Fibroblast of skin of back (primary cell): ENCODE results near the gene SCN2B. TPM values are rescaled to one million over a fixed set of nuclear protein-coding genes. Genes with fewer than 3 reads are reported as not detected.
A peak's percentile ranks its signal among the peaks of the same experiment; 100 is the strongest.

Source experiments
- DNase-seq: peaks from one replicate; pipeline ENCODE4 v3.0.0-alpha.2; 2013
- polyA plus RNA-seq, 2 experiments: library from polyadenylated mRNA; unstranded; fragments of 120-200 nt; gene quantifications; one replicate each; pipeline ENCODE4 v1.2.1, GENCODE V29; 2013; ENCODE audit not compliant: insufficient read length in 2 of 2

SCN2B gene, protein sequence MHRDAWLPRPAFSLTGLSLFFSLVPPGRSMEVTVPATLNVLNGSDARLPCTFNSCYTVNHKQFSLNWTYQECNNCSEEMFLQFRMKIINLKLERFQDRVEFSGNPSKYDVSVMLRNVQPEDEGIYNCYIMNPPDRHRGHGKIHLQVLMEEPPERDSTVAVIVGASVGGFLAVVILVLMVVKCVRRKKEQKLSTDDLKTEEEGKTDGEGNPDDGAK
- 0.04 TPM for polyA plus RNA-seq (2013, experiment 1 of 2; ENCODE audit: insufficient read length)
- not detected for polyA plus RNA-seq (2013, experiment 2 of 2; ENCODE audit: insufficient read length)

DNA sequence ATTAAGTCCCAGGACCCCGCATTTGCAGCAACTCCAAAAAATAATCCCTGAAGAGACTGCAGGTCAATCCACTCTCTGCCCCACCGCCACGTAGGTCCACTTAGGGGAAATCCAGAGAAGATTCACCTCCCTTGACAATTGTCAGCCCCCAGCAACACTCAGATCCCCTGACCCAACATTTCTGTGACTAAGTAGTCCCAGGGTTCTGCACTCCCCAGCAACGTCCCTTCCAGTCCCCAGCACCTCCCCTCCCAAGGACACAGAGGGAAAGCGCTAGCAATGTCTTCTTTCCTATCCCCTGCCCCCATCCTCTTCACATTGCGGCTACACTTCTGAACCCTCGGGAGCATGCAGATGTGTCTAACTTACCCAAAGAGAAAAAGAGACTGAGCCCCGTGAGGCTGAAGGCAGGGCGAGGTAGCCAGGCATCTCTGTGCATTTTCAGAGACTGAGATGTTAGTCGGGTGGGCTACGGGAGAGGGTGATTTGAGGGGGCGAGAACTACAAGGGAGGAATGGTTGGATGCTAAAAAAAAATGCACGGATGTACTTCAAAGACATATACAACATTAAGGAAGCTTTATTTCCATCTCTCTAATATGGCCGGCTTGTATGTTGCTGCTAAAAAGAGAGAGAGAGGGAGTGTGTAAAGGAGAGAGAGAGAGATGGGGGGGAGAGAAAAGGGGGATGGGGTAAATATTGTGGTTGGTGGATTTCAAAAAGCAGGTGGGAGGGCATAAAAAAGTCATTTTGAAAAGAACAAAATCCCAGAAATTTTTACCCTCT is at the start of gene SCN2B:
TSS of gene SCN2B (minus strand) at position 647 of the 785 bp plus-strand sequence. CDS start at position 439, 208 bp downstream.
- DNase-seq: no peak

GRCh38 chr11:118224511-118225188 is 48.2 kb upstream of the SCN2B start, which contains the start of gene JAML:
TSS of gene JAML (minus strand) at chr11:118225011. CDS start at chr11:118214866, 10,145 bp downstream.
- no peak for DNase-seq

- no peak for DNase-seq
Measured at GRCh38 chr11:118223992-118224391, 47.6 kb upstream of the SCN2B start.

DNA sequence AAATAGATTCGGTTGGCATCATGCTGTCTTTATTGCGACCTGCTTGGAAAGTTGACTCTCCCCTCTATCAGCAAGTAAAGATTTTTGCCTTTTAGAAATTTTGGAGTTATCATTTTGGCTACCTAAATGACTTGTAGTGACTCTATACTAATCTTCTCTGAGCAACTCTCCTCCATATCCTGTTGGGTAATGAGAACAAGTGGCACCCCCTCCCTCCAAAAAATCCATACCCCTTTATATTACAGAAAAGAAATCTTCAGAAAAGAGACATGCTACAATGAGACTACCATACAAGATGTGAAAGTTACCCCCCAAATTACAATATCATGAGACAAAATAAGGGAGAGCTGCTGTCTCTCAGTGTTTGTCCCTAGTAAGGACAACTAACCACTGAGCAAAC is 47.1 kb upstream of the SCN2B start:
- no peak for DNase-seq

- DNase-seq: no peak
Measured at GRCh38 chr11:118222437-118222836, 46.0 kb upstream of the SCN2B start.

DNA sequence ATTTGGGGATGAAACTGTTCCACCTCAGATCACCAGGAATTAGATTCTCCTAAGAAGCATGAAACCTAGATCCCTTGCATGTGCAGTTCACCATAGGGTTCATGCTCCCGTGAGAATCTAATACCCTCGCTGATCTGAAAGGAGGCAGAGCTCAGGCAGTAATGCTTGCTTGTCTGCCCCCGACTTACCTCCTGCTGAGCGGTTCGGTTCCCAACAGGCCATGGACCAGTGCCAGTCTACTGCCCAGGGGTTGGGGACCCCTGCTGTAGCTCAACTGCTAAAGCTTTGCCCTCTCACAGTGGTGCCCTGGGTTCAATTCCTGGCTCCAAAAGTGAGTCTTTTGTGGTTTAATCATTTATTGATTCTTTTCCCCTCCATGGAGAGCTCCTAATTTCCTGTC is 45.0 kb upstream of the SCN2B start:
- no peak for DNase-seq

GRCh38 chr11:118219732-118220131 is 43.3 kb upstream of the SCN2B start:
- DNase-seq: no peak

GRCh38 chr11:118219244-118219643 is 42.8 kb upstream of the SCN2B start:
- no peak for DNase-seq

DNA sequence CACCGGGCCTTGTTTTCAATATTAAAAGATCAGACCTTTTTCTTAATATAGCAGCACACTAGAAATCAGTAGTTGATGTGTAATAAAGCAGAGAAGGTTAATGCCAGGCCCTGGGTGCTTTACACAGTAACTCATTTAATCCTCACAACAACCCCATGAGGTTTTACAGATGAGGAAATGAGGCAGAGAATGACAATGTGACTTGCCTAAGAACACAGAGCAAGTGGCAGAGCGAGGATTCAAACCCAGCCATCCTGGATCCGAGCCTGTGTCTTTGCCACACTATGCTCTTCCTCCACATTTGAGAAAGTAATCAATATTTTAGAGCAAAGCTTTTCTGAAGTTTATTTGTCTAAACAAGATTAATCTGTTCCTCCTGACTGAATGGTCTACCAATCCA is 41.1 kb upstream of the SCN2B start:
- DNase-seq: no peak

- DNase-seq: no peak
Measured at GRCh38 chr11:118216621-118217481, 40.4 kb upstream of the SCN2B start.

GRCh38 chr11:118215765-118216164 is 39.3 kb upstream of the SCN2B start:
- no peak for DNase-seq

GRCh38 chr11:118215262-118215661 is 38.8 kb upstream of the SCN2B start:
- DNase-seq: no peak

DNA sequence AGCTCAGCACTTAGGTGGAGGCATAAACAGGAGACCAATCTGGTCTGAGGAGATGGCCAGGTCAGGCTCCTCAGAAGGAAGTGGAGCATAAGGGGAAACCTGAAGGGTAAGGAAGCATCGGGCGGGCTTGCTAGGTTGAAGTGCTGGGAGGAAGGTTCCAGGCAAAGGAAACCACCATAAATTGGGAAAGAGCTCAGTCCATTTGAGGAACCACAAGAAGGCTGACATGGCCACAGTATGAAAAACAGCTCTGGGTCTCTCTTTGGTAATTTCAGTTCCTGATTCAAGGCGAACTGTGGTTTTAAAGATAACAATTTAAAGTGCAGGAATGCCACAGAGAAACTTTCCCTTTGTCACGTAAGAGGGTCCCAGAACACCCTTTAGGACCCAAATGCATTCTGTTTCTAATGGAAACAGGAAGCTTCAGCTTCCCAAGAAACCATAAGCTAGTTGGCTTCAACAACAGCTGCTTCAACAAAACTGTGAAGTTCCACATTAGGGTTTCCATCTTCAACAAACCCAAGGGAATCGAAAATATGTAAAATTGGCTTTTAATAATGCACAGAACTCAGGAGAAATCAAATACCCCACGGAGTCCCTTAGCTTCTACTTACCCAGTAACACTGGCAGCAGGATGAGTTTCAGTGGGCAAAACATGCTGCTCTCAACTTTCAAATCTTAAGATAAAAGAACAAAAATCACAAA is 37.9 kb upstream of the SCN2B start:
- DNase-seq: no peak

DNA sequence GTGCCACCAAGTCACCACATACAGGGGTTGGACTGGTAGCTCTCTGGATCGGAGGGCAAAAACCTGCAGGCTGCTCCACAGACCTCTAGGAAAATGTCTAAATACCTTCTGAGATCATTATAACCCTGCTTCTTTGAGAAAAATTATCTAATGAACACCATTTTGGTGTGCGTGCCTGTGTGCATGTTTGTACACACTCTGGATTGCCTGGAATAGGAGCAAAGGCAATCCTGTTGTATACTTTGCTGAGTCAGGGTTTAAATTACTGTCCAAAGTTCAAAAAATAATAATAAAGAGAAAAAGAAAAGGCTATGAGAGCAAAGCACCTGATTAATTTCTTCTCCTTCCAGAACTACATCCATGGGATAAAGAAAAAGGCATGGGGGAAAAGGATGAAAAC is 37.3 kb upstream of the SCN2B start:
- no peak for DNase-seq

- DNase-seq: no peak
Measured at GRCh38 chr11:118213201-118213600, 36.8 kb upstream of the SCN2B start.

DNA sequence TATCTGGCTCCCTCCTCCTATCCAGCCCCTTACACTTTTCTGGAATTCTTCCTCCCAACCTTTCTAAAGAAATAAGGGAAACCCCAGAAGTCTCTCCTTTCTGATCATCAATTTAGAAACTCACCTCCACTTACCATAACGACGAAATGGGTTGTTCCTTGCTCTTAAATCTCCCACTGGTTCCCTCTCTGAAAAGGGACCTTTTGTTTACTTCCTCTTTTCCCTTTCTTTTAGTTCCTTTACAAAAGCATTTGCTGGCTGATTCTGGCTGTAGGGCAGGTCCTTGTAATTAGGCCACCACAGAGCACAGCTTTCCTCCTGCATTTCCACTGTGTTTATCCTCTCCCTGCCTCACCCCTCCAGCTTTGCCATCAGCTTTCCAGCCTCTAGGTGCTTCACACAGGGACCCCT is 36.3 kb upstream of the SCN2B start:
- no peak for DNase-seq

DNA sequence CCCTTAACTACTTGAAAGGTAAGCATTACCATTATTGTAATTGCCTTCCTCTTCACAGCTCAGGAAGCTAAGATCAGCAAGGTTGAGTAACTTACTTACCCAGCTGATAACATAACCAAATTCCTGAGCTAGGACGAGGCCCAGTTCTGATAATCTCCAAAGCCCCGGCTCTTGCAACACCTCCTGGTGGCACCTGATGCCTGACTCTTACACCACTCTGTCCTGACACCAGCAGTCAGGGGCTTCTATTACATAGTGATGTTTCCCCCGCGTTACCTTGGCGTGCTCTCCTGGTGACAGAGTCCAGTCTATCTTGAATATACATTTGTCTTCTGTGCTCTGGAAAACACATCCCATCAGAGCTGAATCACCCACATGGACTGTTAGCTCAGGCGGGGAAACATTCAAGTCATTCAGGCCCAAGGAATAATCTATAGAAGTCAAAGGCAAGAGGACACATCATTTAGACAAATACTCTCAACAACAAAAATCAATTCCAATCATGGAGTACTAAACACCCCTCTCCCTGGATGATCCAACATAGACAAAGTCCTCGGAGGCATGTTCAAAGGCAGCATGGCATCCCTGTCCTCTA is 35.8 kb upstream of the SCN2B start:
- DNase-seq: no peak

DNA sequence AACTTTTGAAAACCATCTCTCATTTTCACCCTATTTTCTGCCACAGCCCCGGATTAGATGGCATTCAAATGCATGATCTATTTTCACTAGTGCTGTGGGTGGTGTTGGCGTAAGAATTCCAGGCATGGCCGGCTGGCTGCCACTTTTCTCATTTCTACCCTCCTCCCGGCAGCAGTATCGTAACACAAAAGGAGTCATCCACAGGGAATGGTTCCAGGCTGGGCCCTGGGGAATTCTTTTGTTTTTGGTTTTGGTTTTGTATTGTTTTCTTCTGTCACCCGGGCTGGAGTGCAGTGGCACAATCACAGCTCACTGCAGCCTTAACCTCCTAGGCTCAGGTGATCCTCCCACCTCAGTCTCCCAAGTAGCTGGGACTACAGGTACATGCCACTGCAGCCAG is 34.6 kb upstream of the SCN2B start:
- DNase-seq: peak; percentile 69

DNA sequence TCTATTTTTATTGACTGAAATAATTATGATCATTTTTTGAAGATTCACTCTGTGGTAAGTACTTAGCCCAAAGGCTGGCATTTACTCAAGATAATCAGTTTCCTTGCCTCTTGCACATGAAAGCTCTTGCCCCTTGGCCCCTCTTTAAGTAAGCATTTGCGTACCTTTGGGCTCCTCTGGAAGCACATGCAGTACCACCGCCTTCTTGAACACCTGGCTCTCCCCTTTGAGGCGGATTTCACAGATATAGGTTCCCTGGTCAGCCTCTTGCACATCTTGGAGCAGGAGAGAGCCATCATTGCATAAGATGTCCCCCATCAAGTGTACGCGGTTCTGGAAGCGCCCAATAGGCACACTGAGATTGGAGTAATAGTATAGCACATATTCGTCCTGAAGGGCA is 33.9 kb upstream of the SCN2B start:
- DNase-seq: no peak

- no peak for DNase-seq
Measured at GRCh38 chr11:118209033-118209432, 32.6 kb upstream of the SCN2B start.

DNA sequence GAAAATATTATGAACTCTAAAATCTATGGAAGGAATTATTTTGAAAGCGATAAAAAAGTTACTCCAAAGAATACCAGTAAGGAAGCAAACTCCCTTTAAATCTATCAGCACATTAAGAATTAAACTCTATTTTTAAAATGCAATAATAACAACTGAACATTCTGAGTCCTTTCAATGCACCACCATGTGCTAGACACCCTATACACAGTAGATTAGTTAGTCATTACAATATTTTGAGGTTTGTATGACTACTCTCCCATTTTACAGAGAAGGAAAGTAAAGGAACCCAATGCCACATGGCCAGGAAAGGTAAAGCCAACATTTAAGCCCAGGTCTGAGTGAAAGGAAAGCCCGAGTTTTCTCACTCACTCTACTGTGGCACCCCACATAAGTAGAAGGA is 30.6 kb upstream of the SCN2B start:
- no peak for DNase-seq
